ENCODE results near the gene ESYT1.

ESYT1 gene

GRCh38 chr12:56192582-56192981, 64.5 kb downstream of the ESYT1 start:
- no peak overlapping the region for H3K27ac ChIP-seq (ENCODE audit: low read depth, low read length)

GRCh38 chr12:56193025-56193578, 65.0 kb downstream of the ESYT1 start:
- no peaks in the 10 kb centered on the region for H3K36me3 ChIP-seq (ENCODE audit: insufficient read depth, low read length)
- no peak overlapping the region for H3K9ac ChIP-seq (ENCODE audit: low read depth, low read length)
- no peaks in the 10 kb centered on the region for H3K9me3 ChIP-seq (ENCODE audit: insufficient read depth, low read depth, low read length)
- H3K4me3 ChIP-seq (ENCODE audit: low read length), result no peak overlapping the region
- H3K27ac ChIP-seq (ENCODE audit: low read depth, low read length), result no peak overlapping the region
- peaks cover 9% of the 10 kb centered on the region for H3K4me1 ChIP-seq (ENCODE audit: insufficient read depth, low read length)
- H3K27me3 ChIP-seq (ENCODE audit: insufficient read depth, low read length), result no peaks in the 10 kb centered on the region
- 38% methylated on average over 1 of the region's 1 CpG for WGBS

More at GRCh38 chr12:56192582-56192981, 64.5 kb downstream of the ESYT1 start:
- peaks cover 15% of the 10 kb centered on the region for H3K4me1 ChIP-seq (ENCODE audit: insufficient read depth, low read length)
- H3K4me3 ChIP-seq (ENCODE audit: low read length), result no peak overlapping the region
- H3K9me3 ChIP-seq (ENCODE audit: insufficient read depth, low read depth, low read length), result no peaks in the 10 kb centered on the region
- no peak overlapping the region for H3K9ac ChIP-seq (ENCODE audit: low read depth, low read length)
- H3K27me3 ChIP-seq (ENCODE audit: insufficient read depth, low read length), result no peaks in the 10 kb centered on the region
- H3K36me3 ChIP-seq (ENCODE audit: insufficient read depth, low read length), result 0 out of 2 replicates have a peak, but pooled peaks cover 2% of the 10 kb centered on the region
